ENCODE measurements around the gene C17orf107.

The C17orf107 gene

GRCh38 chr17:4877089-4877488 lies 22.2 kb upstream of the C17orf107 start:
- FAIRE-seq, result no peak

DNA sequence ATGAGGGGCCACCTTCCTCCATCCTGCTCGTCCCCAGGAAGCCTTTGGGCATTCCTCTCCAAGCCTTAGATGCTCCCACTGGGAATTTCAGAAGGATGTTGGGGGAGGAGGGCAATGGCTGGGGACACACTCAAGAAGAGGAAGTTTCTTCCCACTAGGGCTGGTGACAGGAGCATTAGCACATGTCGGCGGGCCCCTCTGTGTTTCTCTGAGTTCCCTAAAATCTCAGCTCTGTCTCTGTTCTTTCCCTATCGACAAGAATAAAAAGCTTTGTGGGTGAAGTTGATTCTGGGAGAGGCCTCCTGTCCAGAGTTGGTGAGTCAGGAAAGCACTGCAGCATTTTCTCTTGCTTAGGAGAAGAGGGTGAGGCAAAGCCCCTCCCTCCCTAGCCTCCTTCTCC lies 19.7 kb upstream of the C17orf107 start:
- FAIRE-seq, result no peak

DNA sequence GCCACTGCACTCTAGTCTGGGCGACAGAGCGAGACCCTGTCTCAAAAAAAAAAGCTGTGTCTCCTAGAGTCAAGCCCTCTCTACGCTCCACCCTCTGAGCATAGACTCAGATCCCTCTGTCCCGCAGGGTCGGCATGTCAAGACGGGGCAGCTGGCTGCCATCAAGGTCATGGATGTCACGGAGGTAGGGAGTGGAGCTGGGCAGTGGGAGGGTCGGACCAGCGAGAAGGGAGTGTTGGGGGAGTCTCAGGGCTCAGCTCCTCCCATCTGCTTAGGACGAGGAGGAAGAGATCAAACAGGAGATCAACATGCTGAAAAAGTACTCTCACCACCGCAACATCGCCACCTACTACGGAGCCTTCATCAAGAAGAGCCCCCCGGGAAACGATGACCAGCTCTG lies 18.5 kb upstream of the C17orf107 start:
- FAIRE-seq, result no peak

DNA sequence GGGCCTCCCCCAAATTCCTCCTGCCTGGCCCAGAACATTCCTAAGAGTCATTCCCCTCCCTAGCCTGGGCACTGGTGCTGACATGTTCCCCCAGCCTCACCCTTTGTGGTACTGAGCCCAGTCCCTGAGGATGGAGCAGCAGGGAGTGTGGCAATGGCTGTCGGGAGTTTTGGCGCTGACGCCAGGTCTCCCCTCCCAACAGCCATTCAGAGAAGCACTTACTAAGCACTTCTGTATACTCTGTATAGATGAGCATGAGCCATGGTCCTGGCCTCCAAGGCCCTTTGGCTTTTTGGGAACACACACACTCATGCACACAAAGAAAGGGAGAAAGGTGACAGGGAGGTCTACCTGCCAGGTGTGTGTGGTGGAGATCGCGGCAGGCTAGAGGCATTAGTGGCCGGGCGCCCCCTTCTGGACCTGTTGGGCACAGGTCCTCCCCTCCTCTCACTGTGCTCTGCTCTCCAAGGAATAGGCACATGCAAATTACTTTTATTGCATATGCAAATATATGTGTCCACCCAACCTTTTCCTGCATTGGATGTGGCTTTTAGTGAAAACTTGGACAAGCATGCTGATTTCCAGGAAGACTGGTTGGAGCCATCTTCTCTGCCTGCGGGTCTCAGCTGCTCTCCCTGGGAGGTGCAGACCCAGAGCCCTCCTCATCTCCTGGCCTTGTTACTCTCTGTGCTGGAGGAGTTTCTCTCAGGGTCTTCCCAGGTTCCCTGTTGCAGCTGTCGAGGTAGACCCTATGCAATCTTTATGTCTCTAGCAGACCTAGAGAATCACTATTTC lies 17.4 kb upstream of the C17orf107 start:
- FAIRE-seq, result no peak

DNA sequence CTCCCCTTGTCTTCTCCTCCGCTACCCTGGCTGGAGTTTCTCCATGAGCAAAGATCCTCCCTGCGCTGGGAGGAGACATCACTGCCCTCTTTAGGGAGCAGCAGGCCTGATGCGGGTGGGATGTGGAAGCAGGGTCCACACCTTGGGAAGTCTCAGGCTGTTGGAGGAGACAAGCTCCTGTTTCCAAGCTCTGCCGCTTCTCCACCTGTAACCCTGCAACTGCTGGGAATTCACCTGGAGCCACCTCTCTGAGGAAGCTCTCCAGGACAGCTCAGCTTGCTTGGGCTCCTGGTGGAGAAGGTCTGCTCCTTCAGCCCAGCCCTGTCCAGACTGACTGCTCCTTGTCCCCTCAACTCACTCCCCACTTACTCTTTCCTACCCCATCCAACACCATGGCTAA lies 14.8 kb upstream of the C17orf107 start:
- no peak for FAIRE-seq

- no peak for FAIRE-seq
Observed at GRCh38 chr17:4886830-4887229, 12.5 kb upstream of the C17orf107 start.

DNA sequence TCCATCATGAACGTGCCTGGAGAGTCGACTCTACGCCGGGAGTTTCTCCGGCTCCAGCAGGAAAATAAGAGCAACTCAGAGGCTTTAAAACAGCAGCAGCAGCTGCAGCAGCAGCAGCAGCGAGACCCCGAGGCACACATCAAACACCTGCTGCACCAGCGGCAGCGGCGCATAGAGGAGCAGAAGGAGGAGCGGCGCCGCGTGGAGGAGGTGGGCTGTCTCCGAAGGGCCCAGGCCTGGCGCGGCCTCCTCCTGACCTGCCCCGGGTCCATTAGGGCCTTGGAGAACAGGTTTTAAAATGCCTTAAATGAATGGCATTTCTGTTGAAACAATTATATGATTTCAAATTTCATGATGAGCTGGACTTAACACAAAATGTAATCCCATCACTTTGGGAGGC lies 11.8 kb upstream of the C17orf107 start:
- no peak for FAIRE-seq

- no peak for FAIRE-seq
Observed at GRCh38 chr17:4891411-4892410, 7.6 kb upstream of the C17orf107 start.

DNA sequence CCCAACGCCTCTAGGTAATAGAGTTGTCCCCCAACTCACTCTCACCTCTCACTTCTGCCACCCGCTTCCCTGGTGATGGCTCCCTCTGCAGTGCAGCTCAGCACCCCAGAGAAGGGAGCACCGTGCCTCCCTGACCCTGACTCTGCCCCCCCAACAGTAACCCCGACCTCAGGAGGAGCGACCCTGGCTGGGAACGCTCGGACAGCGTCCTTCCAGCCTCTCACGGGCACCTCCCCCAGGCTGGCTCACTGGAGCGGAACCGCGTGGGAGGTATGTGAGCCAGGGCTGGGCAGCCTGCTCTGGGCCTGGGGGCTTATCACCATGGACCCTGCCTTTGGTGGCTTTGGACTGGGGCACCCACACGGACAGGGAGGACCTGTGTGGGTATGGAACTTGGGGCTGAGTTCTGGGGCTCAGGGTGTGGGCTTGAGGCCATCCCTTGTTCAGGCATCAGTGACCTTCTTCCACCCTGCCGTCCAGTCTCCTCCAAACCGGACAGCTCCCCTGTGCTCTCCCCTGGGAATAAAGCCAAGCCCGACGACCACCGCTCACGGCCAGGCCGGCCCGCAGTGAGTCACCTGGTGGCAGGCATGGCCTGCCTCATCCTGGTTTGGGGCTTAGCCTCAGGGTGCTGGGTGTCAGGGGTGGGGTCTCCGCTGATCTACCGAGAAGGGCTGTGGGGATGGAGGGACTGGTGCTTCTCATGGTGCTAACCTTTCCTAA lies 6.7 kb upstream of the C17orf107 start:
- FAIRE-seq, result no peak

- FAIRE-seq, result no peak
Observed at GRCh38 chr17:4893272-4893671, 6.1 kb upstream of the C17orf107 start.

- no peak for FAIRE-seq
Observed at GRCh38 chr17:4893721-4894560, 5.4 kb upstream of the C17orf107 start.

DNA sequence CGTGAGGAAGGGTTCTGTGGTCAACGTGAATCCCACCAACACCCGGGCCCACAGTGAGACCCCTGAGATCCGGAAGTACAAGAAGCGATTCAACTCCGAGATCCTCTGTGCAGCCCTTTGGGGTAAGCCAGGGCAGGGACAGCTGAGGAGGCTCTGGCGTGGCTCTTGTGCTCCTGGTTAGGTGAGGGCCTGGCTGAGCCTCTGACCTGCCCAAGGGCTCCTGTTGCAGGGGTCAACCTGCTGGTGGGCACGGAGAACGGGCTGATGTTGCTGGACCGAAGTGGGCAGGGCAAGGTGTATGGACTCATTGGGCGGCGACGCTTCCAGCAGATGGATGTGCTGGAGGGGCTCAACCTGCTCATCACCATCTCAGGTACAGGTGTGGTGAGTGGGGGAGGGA lies 4.2 kb upstream of the C17orf107 start:
- no peak for FAIRE-seq

- no peak for FAIRE-seq
Observed at GRCh38 chr17:4895657-4896331, 3.5 kb upstream of the C17orf107 start.

DNA sequence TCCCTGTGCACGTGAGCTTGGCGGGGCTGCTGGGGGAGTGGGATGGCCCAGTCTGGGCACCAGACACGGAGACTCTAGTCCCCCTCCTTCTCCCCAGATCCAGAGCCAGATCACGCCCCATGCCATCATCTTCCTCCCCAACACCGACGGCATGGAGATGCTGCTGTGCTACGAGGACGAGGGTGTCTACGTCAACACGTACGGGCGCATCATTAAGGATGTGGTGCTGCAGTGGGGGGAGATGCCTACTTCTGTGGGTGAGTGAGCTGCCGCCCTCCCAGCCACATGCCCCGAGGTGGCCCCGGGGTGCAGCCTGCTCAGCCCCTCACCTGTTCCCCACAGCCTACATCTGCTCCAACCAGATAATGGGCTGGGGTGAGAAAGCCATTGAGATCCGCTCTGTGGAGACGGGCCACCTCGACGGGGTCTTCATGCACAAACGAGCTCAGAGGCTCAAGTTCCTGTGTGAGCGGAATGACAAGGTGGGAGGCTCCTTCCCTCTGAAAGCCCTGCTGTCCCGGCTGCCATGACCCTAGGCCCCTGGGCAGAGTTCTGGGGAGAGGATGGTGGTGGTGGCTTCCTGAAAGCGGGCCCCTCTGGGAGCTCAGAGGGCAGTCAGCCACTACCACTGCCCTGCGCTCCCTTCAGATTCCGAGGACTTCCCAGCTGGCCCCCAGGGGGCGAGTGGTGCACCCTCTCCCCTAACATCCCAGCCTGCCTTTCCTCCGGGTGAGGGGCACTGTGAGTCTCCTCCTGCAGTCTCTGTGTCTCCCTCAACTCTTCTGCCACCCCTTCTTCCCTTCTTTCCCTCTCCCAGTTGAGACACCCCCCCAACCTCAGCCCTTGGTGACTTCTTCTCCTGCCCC lies 2.8 kb upstream of the C17orf107 start:
- no peak for FAIRE-seq

DNA sequence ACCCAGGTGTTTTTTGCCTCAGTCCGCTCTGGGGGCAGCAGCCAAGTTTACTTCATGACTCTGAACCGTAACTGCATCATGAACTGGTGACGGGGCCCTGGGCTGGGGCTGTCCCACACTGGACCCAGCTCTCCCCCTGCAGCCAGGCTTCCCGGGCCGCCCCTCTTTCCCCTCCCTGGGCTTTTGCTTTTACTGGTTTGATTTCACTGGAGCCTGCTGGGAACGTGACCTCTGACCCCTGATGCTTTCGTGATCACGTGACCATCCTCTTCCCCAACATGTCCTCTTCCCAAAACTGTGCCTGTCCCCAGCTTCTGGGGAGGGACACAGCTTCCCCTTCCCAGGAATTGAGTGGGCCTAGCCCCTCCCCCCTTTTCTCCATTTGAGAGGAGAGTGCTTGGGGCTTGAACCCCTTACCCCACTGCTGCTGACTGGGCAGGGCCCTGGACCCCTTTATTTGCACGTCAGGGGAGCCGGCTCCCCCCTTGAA lies 2.1 kb upstream of the C17orf107 start:
- no peak for FAIRE-seq

DNA sequence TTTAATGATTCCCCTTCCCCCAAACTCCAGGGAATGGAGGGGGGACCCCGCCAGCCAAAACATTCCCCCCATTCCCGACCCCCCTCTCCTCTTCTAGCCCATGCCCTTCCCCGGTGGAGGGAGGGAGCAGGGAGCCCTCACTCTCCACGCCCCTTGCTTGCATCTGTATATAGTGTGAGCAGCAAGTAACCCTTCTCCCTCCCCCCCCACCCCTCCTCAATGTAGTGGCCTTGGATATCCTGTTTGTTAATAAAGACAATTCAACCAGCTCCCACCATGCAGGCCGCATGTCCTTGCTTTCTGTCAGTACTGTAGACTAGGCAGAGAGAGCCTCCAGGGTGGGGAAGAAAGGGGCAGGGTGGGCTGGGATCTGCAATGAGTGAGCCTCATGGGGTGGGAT lies 1.6 kb upstream of the C17orf107 start:
- no peak for FAIRE-seq

- FAIRE-seq, result no peak
Observed at GRCh38 chr17:4898351-4898750, 985 bp upstream of the C17orf107 start.

GRCh38 chr17:4898927-4899326 lies 409 bp upstream of the C17orf107 start:
- FAIRE-seq, result no peak

DNA sequence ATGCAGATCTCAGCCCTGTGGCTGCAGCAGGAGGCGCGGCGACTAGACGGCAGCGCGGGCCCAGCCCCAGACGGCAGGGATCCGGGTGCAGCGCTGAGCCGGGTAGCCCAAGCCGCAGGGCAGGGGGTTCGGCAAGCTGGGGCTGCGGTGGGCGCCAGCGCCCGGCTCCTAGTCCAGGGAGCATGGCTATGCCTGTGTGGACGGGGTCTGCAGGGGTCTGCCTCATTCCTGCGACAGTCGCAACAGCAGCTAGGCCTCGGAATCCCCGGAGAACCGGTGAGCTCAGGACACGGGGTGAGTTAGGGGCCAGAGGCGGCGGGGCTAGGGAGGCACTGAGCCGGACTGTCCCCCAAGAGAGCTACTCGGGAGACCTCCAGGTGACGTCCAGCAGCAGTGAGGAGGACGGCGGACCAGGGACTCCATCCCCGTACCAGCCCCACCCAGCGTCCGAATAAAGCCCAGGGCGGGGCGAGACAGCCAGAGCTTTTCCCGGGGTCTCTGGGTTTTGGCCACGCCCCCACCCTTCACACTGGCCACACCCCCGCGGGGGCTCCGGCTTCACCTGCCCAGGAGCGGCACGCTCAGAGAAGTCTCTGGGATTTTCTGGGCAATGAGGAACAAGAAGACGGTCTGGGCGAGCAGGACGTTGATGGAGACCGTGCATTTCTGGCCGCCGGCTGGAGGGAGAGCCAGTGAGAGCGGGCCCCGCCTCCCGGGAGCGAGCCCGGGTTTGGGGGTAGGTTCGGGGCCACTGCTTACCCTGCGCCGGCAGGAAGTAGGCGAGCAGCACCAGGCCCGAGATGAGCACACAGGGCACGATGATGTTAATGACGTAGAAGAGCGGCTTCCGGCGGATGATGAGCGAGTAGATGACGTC lies 1.1 kb downstream of the C17orf107 start:
- FAIRE-seq, result no peak

Data from islet of Langerhans (tissue), 1 donor.